A673 (cell line): ENCODE results near the gene CCRL2. TPM values are rescaled to one million over a fixed set of nuclear protein-coding genes. Genes with fewer than 3 reads are reported as not detected.

Experiments used
- BruUV-seq: library from RNA; stranded (reverse); fragments of 400-500 nt; replicated peaks from 2 replicates; lab custom pipeline; 2021; lab: Mats Ljungman, UMichigan
- CTCF ChIA-PET: fragments of 300-600 bp; sonication (Branson Sonifier 250); formaldehyde crosslinking; loops from one replicate; lab custom pipeline; 2022; ENCODE audit warnings: antibody characterized with exemption; lab: Charles Lee
- POLR2A ChIA-PET: fragments of 300-600 bp; sonication (Branson Sonifier 250); formaldehyde crosslinking; loops from one replicate; lab custom pipeline; 2022; ENCODE audit warnings: antibody characterized with exemption; ENCODE audit not compliant: low non-redundant PET; lab: Charles Lee
- DNase-seq: peaks from one replicate; pipeline ENCODE4 v3.0.0-alpha.2; 2015; ENCODE audit warnings: low spot score
- H3K27ac ChIP-seq: fragments of 200-600 bp; sonication (generic); 2 replicates; pipeline ENCODE4 v1.5.1; 2016; ENCODE audit warnings: mixed run types, low read depth, mild to moderate bottlenecking, mixed read lengths, antibody characterized with exemption, low read length; ENCODE audit not compliant: poor library complexity, severe bottlenecking
- H3K27me3 ChIP-seq: fragments of 200-600 bp; sonication (generic); replicated peaks from 2 replicates; pipeline ENCODE4 v1.6.1; 2017; ENCODE audit warnings: mixed run types, low read depth, mild to moderate bottlenecking, mixed read lengths, antibody characterized with exemption, low read length; ENCODE audit not compliant: insufficient read depth, poor library complexity
- H3K36me3 ChIP-seq: fragments of 200-600 bp; sonication (generic); 2 replicates; pipeline ENCODE4 v1.6.1; 2016; ENCODE audit warnings: mixed run types, mild to moderate bottlenecking, mixed read lengths, antibody characterized with exemption, low read length; ENCODE audit not compliant: insufficient read depth, poor library complexity, severe bottlenecking
- H3K4me1 ChIP-seq: fragments of 200-600 bp; sonication (generic); 2 replicates; pipeline ENCODE4 v1.6.1; 2017; ENCODE audit warnings: mixed run types, mild to moderate bottlenecking, mixed read lengths, antibody characterized with exemption, low read length; ENCODE audit not compliant: insufficient read depth, poor library complexity, severe bottlenecking
- H3K4me3 ChIP-seq: fragments of 200-600 bp; sonication (generic); 2 replicates; pipeline ENCODE4 v1.5.1; 2016; ENCODE audit warnings: low read depth, mixed run types, mild to moderate bottlenecking, mixed read lengths, low read length; ENCODE audit not compliant: poor library complexity, severe bottlenecking
- H3K9me3 ChIP-seq: fragments of 200-600 bp; sonication (generic); 2 replicates; pipeline ENCODE4 v1.6.1; 2016; ENCODE audit warnings: mixed run types, low read depth, mild to moderate bottlenecking, mixed read lengths, antibody characterized with exemption, low read length; ENCODE audit not compliant: poor library complexity, severe bottlenecking
- CTCF ChIP-seq: fragments of 300-800, 200-600 bp; sonication (generic); conservative IDR thresholded peaks from 2 replicates; pipeline ENCODE4 v1.5.1; 2017; ENCODE audit warnings: low read depth, mild to moderate bottlenecking, antibody characterized with exemption, low read length, moderate library complexity, mixed read lengths
- EZH2 ChIP-seq: fragments of 200-600 bp; sonication (generic); IDR thresholded peaks from 2 replicates; pipeline ENCODE4 v1.6.1; 2017; ENCODE audit warnings: borderline replicate concordance, low read depth, mild to moderate bottlenecking, mixed read lengths, antibody characterized with exemption, low read length; ENCODE audit not compliant: poor library complexity, severe bottlenecking
- intact Hi-C: fragments of 100-400 bp; cut with micrococcal nuclease; formaldehyde crosslinking; loops from one replicate; pipeline ENCODE4 v1.10.0; 2022; ENCODE audit not compliant: unreplicated experiment
- total RNA-seq: library from RNA; stranded (reverse); gene quantifications from 2 replicates; pipeline ENCODE4 v1.2.3, GENCODE V29; 2021

The CCRL2 gene
- total RNA-seq, 1 experiment from 2014 or later: not detected

DNA sequence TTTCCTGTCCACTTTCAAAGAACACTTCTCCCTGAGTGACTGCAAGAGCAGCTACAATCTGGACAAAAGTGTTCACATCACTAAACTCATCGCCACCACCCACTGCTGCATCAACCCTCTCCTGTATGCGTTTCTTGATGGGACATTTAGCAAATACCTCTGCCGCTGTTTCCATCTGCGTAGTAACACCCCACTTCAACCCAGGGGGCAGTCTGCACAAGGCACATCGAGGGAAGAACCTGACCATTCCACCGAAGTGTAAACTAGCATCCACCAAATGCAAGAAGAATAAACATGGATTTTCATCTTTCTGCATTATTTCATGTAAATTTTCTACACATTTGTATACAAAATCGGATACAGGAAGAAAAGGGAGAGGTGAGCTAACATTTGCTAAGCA lies 1.8 kb downstream of the CCRL2 start:
- Histone ChIP-seq H3K27me3 (no peaks in the 10 kb centered on the region), H3K4me1 (no peaks in the 10 kb centered on the region), H3K9me3 (no peaks in the 10 kb centered on the region), H3K4me3 (no peak overlapping the region), H3K27ac (no peak overlapping the region), H3K36me3 (no peaks in the 10 kb centered on the region)
- intact Hi-C loops: no loop called here
- no peak for DNase-seq
- ChIA-PET POLR2A (no interaction called here), CTCF (no interaction called here)
- TF ChIP-seq EZH2 (no peak), CTCF (no peak)
- BruUV-seq: no TSS peak

GRCh38 chr3:46409739-46410489 lies 2.9 kb downstream of the CCRL2 start:
- no peak for DNase-seq
- H3K4me3 ChIP-seq: no peak overlapping the region
- CTCF ChIA-PET: no interaction called here
- no TSS peak for BruUV-seq
- no peaks in the 10 kb centered on the region for H3K36me3 ChIP-seq
- POLR2A ChIA-PET: no interaction called here
- H3K27me3 ChIP-seq: no peaks in the 10 kb centered on the region
- no peak for TF ChIP-seq CTCF
- no peak for TF ChIP-seq EZH2
- H3K4me1 ChIP-seq: no peaks in the 10 kb centered on the region
- no peaks in the 10 kb centered on the region for H3K9me3 ChIP-seq
- intact Hi-C loops: no loop called here
- H3K27ac ChIP-seq: no peak overlapping the region

DNA sequence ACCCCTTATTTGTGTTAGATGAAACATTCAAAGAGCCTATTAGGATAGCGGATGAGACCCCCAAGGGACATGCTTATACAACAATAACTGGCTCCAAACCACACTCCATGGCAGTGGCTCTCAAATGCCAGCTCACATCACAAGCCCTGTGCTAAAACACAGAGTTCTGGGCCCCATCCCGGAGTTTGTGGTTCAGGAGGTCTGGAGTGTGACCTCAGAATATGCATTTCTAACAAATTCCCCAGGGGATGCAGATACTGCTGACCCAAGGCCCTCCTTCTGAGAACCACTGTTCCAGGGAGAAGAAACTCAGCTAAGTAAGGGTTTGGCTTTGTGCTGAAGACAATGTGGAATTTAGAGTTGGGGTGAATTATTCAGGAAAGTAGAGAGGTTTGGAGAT lies 3.6 kb downstream of the CCRL2 start:
- Histone ChIP-seq H3K27ac (no peak overlapping the region), H3K4me3 (no peak overlapping the region), H3K36me3 (no peaks in the 10 kb centered on the region), H3K9me3 (no peaks in the 10 kb centered on the region), H3K4me1 (no peaks in the 10 kb centered on the region), H3K27me3 (no peaks in the 10 kb centered on the region)
- DNase-seq: no peak
- CTCF ChIA-PET: no interaction called here
- no TSS peak for BruUV-seq
- POLR2A ChIA-PET: no interaction called here
- TF ChIP-seq EZH2 (no peak), CTCF (no peak)
- intact Hi-C loops: no loop called here
